ENCODE data around the gene NAT9.

The NAT9 gene

GRCh38 chr17:74731347-74731605, 44.9 kb downstream of the NAT9 start:
- H3K4me3 ChIP-seq (ENCODE audit: low read depth in 1 of 2, low read length in 2 of 2): no peak overlapping the region
- no peaks in the 10 kb centered on the region for H3K9me3 ChIP-seq (ENCODE audit: control insufficient read depth in 1 of 2, low read length in 2 of 2)
- H3K9ac ChIP-seq (ENCODE audit: low read depth in 1 of 2, low read length in 2 of 2): no peak overlapping the region
- H3K36me3 ChIP-seq (ENCODE audit: control insufficient read depth in 1 of 2, insufficient read depth in 2 of 2, low read length in 2 of 2): no peaks in the 10 kb centered on the region
- H3K4me1 ChIP-seq (ENCODE audit: control insufficient read depth in 1 of 2, insufficient read depth in 2 of 2, low read length in 2 of 2): peaks cover 3 to 5% of the 10 kb centered on the region in 2 donors
- H3K27me3 ChIP-seq (ENCODE audit: control insufficient read depth in 1 of 2, insufficient read depth in 2 of 2, low read length in 2 of 2): no peaks in the 10 kb centered on the region
- no peak overlapping the region for H3K27ac ChIP-seq (ENCODE audit: low read depth, low read length)

DNA sequence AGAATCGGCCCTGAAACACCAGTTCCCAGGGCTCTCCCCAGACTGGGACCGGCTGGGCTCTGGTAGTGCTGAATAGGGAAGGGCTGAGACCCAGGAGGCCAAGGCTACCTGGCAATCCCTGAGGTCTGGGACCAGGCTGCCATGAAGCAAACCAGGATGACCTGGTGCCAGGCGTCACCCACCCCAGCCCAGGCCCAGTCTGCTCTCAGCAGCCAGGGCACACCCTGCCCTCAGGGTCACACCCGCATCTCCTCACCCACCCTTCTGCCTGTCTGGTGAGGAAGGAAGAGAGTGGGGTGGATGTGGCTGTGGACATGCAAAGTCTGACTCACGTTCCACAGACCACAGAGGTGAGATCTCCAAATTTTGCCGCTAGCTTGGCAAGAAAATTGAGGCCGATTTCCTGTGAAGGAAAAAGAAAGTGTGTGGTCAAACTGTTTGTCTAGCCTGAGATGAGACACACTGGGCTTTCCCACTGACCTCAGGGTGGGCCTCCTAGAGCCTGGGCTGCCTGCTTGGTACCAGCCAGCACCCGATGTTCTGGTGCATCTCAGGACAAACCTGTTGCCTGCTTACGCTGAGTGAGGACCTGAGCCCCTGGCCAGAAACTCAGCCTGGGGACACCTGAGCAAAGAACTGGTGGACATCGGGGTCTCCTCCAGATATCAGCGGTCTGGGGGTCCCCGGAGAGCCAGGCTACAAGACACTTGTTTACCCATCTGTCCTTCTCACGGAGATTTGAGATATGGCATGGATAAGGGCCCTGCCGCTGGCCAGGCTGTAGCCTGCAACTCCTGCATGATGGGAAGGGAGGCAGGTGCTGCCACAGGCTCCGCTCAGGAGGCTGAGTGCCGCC, 45.4 kb downstream of the NAT9 start:
- Histone ChIP-seq H3K4me3 (ENCODE audit: low read depth in 1 of 2, low read length in 2 of 2) (no peak overlapping the region), H3K27me3 (ENCODE audit: control insufficient read depth in 1 of 2, insufficient read depth in 2 of 2, low read length in 2 of 2) (no peaks in the 10 kb centered on the region), H3K9me3 (ENCODE audit: control insufficient read depth in 1 of 2, low read length in 2 of 2) (no peaks in the 10 kb centered on the region), H3K36me3 (ENCODE audit: control insufficient read depth in 1 of 2, insufficient read depth in 2 of 2, low read length in 2 of 2) (no peaks in the 10 kb centered on the region), H3K27ac (ENCODE audit: low read depth, low read length) (no peak overlapping the region), H3K9ac (ENCODE audit: low read depth in 1 of 2, low read length in 2 of 2) (no peak overlapping the region), H3K4me1 (ENCODE audit: control insufficient read depth in 1 of 2, insufficient read depth in 2 of 2, low read length in 2 of 2) (peaks cover 3 to 5% of the 10 kb centered on the region in 2 donors)

DNA sequence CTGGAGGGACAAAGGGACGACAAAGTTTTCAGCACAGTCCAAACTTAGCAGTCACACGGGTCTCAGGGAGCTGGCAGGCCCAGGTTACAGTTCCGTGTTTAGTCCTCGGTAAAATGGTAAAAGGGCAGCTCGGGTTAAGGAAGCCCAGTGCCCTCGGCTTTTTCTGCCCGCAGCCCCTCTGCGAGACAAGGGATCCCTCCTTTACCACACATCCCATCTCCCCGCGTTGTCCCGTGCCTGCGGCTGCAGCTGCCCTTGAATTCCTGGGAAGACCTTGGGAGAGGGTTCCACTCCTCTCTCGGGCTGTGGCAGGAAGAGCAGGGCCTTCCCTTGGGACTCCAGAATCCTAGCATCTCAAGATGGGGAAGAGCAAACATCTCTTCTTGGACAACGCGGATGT, 46.3 kb downstream of the NAT9 start:
- no peak overlapping the region for H3K4me3 ChIP-seq (ENCODE audit: low read depth in 1 of 2, low read length in 2 of 2)
- peaks cover 3 to 5% of the 10 kb centered on the region in 2 donors for H3K4me1 ChIP-seq (ENCODE audit: control insufficient read depth in 1 of 2, insufficient read depth in 2 of 2, low read length in 2 of 2)
- H3K36me3 ChIP-seq (ENCODE audit: control insufficient read depth in 1 of 2, insufficient read depth in 2 of 2, low read length in 2 of 2): no peaks in the 10 kb centered on the region
- no peak overlapping the region for H3K9ac ChIP-seq (ENCODE audit: low read depth in 1 of 2, low read length in 2 of 2)
- no peak overlapping the region for H3K27ac ChIP-seq (ENCODE audit: low read depth, low read length)
- H3K27me3 ChIP-seq (ENCODE audit: control insufficient read depth in 1 of 2, insufficient read depth in 2 of 2, low read length in 2 of 2): no peaks in the 10 kb centered on the region
- no peaks in the 10 kb centered on the region for H3K9me3 ChIP-seq (ENCODE audit: control insufficient read depth in 1 of 2, low read length in 2 of 2)

DNA sequence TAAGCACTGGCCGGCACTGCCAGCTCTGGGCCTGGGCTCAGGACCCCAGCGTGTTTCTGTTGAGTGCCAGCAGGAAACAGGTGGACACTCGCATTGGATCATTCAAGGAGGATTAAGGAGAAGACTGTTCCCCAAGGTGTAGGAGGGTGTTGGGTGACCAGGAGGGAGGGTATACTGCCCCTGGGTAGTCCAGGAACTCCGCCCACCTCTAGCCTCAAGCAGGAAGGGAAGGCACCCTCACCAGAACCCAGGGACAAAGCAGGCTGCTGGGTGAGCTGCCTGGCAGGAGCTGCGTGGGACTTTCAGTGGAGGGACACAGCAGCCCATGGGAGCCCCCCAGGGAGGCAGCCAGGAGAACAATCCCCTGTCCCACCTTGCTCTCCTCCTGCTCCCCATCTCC, 46.8 kb downstream of the NAT9 start:
- Histone ChIP-seq H3K4me1 (ENCODE audit: control insufficient read depth in 1 of 2, insufficient read depth in 2 of 2, low read length in 2 of 2) (peaks cover 3 to 5% of the 10 kb centered on the region in 2 donors), H3K4me3 (ENCODE audit: low read depth in 1 of 2, low read length in 2 of 2) (no peak overlapping the region), H3K27ac (ENCODE audit: low read depth, low read length) (no peak overlapping the region), H3K9me3 (ENCODE audit: control insufficient read depth in 1 of 2, low read length in 2 of 2) (no peaks in the 10 kb centered on the region), H3K9ac (ENCODE audit: low read depth in 1 of 2, low read length in 2 of 2) (no peak overlapping the region), H3K27me3 (ENCODE audit: control insufficient read depth in 1 of 2, insufficient read depth in 2 of 2, low read length in 2 of 2) (no peaks in the 10 kb centered on the region), H3K36me3 (ENCODE audit: control insufficient read depth in 1 of 2, insufficient read depth in 2 of 2, low read length in 2 of 2) (no peaks in the 10 kb centered on the region)

GRCh38 chr17:74728702-74729075, 47.5 kb downstream of the NAT9 start:
- Histone ChIP-seq H3K9me3 (ENCODE audit: control insufficient read depth in 1 of 2, low read length in 2 of 2) (no peaks in the 10 kb centered on the region), H3K9ac (ENCODE audit: low read depth in 1 of 2, low read length in 2 of 2) (no peak overlapping the region)

DNA sequence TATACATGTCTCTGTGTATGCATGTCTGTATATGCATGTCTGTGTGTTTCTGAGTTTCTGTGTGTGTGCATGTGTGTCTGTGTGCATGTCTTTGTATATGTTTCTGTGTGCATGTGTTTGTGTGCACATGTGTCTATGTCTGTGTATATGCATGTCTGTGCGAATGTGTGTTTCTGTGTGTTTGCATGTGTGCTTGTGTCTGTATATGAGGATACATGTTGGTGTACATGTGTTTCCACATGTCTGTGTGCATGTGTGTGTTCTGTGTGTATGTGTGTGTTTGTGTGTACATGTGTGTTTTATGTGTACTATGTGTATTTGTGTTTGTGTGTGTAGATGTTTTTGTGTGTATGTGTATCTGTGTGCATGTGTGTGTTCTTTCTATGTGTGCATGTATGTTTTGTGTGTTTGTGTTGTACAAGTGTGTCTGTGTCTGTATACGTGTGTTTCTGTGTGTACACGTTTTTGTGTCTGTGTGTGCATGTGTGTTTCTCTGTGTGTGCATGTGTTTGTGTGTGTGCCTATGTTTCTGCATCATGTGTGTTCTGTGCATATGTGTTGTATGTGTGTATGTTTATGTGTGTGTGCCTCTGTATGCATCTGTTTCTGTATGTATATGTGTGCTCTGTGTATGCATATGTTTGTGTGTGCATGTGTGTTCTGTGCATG, 48.0 kb downstream of the NAT9 start:
- Histone ChIP-seq H3K27ac (ENCODE audit: low read depth, low read length) (no peak overlapping the region), H3K27me3 (ENCODE audit: control insufficient read depth in 1 of 2, insufficient read depth in 2 of 2, low read length in 2 of 2) (no peaks in the 10 kb centered on the region), H3K9me3 (ENCODE audit: control insufficient read depth in 1 of 2, low read length in 2 of 2) (no peaks in the 10 kb centered on the region), H3K4me3 (ENCODE audit: low read depth in 1 of 2, low read length in 2 of 2) (no peak overlapping the region), H3K36me3 (ENCODE audit: control insufficient read depth in 1 of 2, insufficient read depth in 2 of 2, low read length in 2 of 2) (no peaks in the 10 kb centered on the region), H3K9ac (ENCODE audit: low read depth in 1 of 2, low read length in 2 of 2) (no peak overlapping the region), H3K4me1 (ENCODE audit: control insufficient read depth in 1 of 2, insufficient read depth in 2 of 2, low read length in 2 of 2) (peaks cover 3 to 5% of the 10 kb centered on the region in 2 donors)

More at GRCh38 chr17:74728702-74729075, 47.5 kb downstream of the NAT9 start:
- no peak overlapping the region for H3K27ac ChIP-seq (ENCODE audit: low read depth, low read length)
- no peaks in the 10 kb centered on the region for H3K36me3 ChIP-seq (ENCODE audit: control insufficient read depth in 1 of 2, insufficient read depth in 2 of 2, low read length in 2 of 2)
- H3K27me3 ChIP-seq (ENCODE audit: control insufficient read depth in 1 of 2, insufficient read depth in 2 of 2, low read length in 2 of 2): no peaks in the 10 kb centered on the region
- H3K4me1 ChIP-seq (ENCODE audit: control insufficient read depth in 1 of 2, insufficient read depth in 2 of 2, low read length in 2 of 2): peaks cover 3 to 5% of the 10 kb centered on the region in 2 donors
- no peak overlapping the region for H3K4me3 ChIP-seq (ENCODE audit: low read depth in 1 of 2, low read length in 2 of 2)

DNA sequence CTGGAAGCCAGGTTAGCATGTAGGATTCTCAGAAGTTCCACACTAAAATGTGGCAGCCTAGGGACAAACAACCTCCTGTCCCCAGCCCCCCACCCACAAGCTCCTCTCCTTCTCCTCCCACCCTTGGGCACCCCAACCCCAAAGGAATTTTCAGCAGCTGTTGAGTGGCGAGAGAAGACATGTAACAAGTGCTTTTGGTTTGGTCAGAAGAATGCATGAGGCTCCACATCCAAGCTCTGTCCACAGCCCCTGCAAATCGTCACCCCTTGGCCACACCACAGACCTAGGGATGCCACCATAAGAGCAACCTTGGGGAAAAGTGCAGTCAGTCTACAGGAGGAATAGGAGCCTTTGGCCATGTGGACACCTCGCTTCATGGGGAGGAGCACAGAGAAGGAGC, 51.0 kb downstream of the NAT9 start:
- Histone ChIP-seq H3K27ac (ENCODE audit: low read depth, low read length) (no peak overlapping the region), H3K9ac (ENCODE audit: low read depth in 1 of 2, low read length in 2 of 2) (no peak overlapping the region), H3K4me1 (ENCODE audit: control insufficient read depth in 1 of 2, insufficient read depth in 2 of 2, low read length in 2 of 2) (no peaks in the 10 kb centered on the region), H3K36me3 (ENCODE audit: control insufficient read depth in 1 of 2, insufficient read depth in 2 of 2, low read length in 2 of 2) (no peaks in the 10 kb centered on the region), H3K9me3 (ENCODE audit: control insufficient read depth in 1 of 2, low read length in 2 of 2) (no peaks in the 10 kb centered on the region), H3K27me3 (ENCODE audit: control insufficient read depth in 1 of 2, insufficient read depth in 2 of 2, low read length in 2 of 2) (no peaks in the 10 kb centered on the region), H3K4me3 (ENCODE audit: low read depth in 1 of 2, low read length in 2 of 2) (no peak overlapping the region)

DNA sequence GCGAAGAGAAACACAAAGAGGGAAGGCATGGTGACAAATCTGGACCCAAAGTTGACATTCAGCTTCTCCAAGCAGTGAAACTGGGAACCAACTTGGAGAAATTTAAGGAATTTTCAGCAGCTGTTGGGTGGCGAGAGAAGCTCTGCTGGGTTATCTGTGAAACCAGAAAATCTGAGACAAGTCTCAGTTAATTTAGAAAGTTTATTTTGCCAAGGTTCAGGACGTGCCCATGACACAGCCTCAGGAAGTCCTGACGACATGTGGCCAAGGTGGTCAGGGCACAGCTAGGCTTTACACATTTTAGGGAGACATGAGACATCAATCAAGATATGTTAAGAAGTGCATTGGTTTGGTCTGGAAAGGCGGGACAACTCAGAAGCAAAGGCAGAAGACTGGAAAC, 52.3 kb downstream of the NAT9 start:
- no peaks in the 10 kb centered on the region for H3K4me1 ChIP-seq (ENCODE audit: control insufficient read depth in 1 of 2, insufficient read depth in 2 of 2, low read length in 2 of 2)
- no peak overlapping the region for H3K9ac ChIP-seq (ENCODE audit: low read depth in 1 of 2, low read length in 2 of 2)
- H3K9me3 ChIP-seq (ENCODE audit: control insufficient read depth in 1 of 2, low read length in 2 of 2): no peaks in the 10 kb centered on the region
- no peaks in the 10 kb centered on the region for H3K36me3 ChIP-seq (ENCODE audit: control insufficient read depth in 1 of 2, insufficient read depth in 2 of 2, low read length in 2 of 2)
- no peaks in the 10 kb centered on the region for H3K27me3 ChIP-seq (ENCODE audit: control insufficient read depth in 1 of 2, insufficient read depth in 2 of 2, low read length in 2 of 2)
- H3K27ac ChIP-seq (ENCODE audit: low read depth, low read length): no peak overlapping the region
- no peak overlapping the region for H3K4me3 ChIP-seq (ENCODE audit: low read depth in 1 of 2, low read length in 2 of 2)

DNA sequence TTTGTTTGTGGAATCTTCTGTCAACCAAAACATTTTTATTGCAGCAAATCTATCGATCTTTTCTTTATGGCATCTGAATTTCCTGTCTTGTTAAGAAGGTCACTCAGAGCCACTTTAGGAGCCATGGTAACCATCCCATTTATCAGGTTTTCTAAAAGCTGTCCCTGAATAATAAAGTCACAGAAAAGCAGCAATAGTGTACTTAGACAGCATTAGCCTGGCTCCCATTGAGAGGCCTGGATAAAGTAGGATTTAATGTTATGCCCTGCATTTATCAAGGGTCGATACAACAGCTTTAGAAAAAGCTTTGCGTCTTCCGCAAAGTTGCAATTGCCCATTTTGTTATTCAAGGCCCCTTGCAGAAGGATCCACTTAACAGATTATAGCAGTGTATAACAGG, 53.4 kb downstream of the NAT9 start:
- Histone ChIP-seq H3K9me3 (ENCODE audit: control insufficient read depth in 1 of 2, low read length in 2 of 2) (no peaks in the 10 kb centered on the region), H3K9ac (ENCODE audit: low read depth in 1 of 2, low read length in 2 of 2) (no peak overlapping the region), H3K27ac (ENCODE audit: low read depth, low read length) (no peak overlapping the region), H3K4me1 (ENCODE audit: control insufficient read depth in 1 of 2, insufficient read depth in 2 of 2, low read length in 2 of 2) (no peaks in the 10 kb centered on the region), H3K27me3 (ENCODE audit: control insufficient read depth in 1 of 2, insufficient read depth in 2 of 2, low read length in 2 of 2) (no peaks in the 10 kb centered on the region), H3K36me3 (ENCODE audit: control insufficient read depth in 1 of 2, insufficient read depth in 2 of 2, low read length in 2 of 2) (no peaks in the 10 kb centered on the region), H3K4me3 (ENCODE audit: low read depth in 1 of 2, low read length in 2 of 2) (no peak overlapping the region)
